Activated CD4-positive, alpha-beta T cell treated with anti-CD3 and anti-CD28 coated beads, Interleukin-2, Interleukin-6, amounts not matched to agents 100 ng/mL and 50 ng/mL, durations not matched to agents 16 hours and 8 hours (primary cell): ENCODE results near the gene NFATC1.
"Not testable (repeated sequence)": the region's sequence is repeated elsewhere in the genome, so short reads cannot be mapped to it uniquely, and the experiment has no call there.

Experiments
- DNase-seq: peaks from one replicate; pipeline ENCODE4 v3.0.0-alpha.2; 2020

The NFATC1 gene

DNA sequence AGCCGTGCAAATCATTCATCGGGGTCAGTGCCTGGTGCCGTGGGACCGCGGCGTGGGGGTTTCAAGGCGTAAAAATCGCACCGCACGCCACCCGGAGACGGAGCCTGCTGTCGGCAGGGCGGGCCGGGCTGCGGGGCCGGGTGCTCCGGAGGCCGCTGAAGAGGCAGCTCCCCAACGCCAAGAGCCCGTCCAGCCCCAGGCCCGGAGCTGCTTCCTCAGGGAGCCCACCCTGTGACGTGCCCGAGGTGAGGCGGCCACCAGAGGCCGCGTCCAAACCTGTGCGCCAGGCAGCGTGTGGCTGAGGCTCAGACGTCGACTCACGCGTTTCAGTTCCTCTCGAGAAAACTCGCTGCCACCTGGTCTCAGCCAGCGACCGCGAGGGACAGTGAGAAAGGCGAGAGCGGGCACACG, 98.1 kb downstream of the NFATC1 start:
- DNase-seq: no peak

DNA sequence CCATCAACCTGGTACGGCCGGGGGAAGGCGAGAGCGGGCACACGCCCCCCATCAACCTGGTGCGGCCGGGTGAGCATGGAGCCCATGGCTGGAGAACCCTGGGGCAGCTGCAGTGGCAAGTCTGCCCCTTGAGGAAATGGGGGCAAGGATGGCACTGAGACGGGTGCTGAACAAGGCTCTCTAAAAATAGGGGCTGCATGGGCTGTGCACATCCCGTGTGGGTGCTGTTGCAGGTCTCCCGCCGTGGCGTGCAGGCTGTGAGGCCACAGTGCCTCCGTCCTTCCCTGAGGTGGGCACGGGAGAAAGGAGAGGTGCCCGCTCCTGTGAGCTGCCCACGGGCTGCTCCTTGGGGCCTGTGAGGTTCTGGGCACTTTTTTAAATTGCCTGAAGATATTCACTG, 99.2 kb downstream of the NFATC1 start:
- DNase-seq: no peak

DNA sequence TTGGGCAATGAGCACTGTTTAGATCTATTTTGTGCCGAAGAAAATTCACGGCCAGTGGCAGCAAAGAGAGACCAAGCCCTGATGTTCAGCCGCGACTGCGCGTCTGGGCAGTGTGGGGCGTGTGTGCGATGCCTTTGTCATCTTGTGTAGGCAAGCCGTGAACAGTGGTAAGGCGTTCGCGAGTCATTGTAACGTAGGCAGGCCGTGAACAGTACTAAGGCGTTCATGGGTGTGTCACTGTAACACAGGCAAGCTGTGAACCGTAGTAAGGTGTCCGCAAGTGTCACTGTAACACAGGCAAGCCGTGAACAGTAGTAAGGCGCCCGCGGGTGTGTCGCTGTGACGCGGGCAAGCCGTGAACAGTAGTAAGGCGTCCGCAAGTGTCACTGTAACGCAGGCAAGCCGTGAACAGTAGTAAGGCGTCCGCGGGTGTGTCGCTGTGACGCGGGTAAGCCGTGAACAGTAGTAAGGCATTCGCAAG, 99.9 kb downstream of the NFATC1 start:
- DNase-seq: no peak

DNA sequence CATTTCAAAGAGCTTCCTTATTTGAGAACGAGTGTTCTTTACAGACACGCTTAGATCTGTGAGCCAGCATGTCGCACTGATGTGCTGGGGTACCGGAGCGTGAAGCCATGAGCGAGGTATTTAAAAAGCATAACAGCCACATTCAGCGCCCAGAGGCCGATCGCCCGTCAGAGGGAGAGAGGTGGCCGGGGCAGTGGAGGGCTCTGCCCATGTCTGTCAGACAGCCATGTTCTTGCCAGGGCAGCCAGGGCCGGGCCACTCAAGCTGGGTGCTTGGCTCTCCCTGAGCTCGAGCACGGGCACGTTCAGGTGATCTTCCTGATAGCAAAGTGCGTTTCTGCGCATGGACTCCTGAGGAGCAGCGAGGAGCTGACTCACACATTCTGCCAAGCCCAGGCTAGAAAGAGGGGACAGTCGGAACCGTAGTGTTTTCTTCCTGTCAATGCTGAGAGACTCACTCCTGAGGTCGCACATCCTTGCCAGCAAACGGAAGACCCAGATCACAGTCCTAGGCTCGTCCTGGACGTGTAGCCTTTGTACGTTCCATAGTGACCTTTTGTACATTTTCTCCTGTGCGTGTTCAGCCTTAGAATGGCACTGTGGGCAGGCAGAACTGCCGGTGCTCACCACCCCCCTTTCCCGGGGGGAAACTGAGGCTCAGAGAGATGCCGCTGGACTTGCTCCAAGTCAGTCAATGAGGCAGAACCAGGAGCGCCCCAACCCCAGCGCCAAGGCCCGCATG, 100.7 kb downstream of the NFATC1 start:
- no peak for DNase-seq

DNA sequence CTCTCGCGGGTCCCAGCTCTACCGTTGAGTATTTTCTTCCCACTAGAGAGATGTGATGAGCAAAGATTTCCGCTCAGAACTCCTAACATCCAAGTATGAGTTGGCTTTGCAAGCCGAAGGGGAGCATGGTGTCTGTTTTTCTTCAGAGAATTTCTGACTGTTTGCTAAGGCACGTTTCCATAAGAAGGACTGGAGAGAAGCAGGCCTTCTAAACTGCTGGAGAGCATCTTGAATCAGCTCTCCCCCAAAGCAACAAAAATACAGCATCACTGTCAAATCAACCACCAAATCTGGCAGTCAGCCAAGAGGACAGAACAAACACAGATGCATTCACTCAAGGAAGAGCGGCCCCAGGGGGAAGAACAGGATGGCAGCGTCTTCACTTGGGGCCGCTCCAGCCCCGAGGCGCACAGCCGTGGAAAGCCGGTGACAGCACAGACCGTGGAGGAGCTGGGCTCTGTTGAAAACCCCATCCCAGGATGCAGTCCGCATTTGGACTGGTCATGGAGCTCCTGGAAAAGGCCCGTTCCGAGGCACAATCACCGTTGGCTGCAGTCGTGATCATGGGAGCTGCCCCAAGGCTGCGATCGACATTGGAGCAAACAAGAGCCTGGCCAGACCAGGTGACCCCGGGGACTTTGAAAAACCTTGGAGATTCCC, 101.4 kb downstream of the NFATC1 start:
- DNase-seq: no peak

DNA sequence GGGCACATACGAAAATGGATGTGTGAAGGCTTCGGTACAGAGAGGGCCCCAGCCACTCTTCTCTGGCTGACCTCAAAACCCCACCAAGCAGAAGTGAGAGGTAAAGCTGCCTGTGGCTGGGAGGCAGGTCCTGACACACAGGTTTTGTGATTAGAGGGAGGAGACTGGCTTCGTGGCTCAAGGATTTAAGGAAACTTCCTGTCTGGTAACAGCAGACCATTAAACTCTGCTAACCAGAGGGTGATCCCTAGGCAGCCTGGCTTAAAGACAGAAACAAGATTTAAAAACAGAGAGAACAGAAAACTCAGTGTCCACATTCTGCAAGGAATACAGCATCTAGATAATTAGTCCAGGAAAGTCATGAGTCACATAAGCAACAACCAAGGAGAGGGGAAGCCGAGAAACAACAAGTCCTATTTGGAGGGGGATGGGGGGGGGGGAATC, 101.9 kb downstream of the NFATC1 start:
- no peak for DNase-seq

DNA sequence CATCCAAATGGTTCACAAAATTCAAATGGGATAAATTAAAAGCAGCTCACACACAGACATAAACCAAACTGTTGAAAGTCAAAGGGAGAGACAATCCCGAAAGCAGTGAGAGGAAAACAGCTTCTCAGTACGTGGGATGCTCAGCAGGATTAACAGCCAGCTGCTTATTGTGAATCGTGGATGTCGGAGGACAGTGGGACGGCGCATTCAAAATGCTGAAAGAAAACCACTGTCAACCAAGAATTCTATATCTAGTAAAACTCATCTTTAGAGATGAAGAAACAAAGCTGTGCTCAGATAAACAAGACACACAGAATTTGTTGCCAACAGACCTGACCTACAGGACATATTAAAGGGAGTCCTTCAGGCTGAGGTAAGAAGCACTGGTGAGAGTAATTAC, 102.9 kb downstream of the NFATC1 start:
- no peak for DNase-seq

DNA sequence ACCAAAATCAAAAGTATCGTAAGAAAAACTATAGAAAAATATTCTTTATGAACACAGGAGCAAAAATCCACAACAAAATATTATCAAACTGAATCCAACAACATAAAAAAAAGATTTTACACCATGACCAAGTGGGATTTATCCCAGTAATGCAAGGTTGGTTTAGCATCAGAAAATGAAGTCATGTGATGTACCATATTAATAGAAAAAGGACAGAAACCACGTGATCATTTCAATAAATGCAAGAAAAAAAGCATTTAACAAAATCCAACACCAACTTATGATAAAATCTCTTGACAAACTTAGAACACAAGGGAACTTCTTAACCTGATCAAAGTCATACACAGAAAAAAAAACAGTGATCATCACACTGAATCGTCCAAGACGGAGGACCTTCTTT, 105.3 kb downstream of the NFATC1 start:
- no peak for DNase-seq

DNA sequence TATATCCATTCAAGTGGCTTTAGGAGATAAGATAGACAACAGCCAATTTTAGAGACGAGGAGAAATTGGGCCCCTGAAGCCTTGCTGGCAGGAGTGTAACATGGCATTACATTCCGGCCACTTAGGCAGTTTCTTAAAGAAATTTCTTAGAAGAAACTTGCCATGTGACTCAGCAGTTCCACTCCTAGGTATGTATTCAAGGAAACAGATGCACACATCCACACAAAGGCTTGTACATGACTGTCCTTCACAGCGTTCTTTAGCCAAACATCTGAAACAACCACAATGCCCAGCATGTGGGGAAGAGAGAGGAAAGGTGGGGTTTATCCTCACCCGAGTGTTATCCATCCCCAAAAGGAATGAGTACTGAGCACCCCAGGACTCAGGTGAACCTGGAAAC, 107.1 kb downstream of the NFATC1 start:
- no peak for DNase-seq

DNA sequence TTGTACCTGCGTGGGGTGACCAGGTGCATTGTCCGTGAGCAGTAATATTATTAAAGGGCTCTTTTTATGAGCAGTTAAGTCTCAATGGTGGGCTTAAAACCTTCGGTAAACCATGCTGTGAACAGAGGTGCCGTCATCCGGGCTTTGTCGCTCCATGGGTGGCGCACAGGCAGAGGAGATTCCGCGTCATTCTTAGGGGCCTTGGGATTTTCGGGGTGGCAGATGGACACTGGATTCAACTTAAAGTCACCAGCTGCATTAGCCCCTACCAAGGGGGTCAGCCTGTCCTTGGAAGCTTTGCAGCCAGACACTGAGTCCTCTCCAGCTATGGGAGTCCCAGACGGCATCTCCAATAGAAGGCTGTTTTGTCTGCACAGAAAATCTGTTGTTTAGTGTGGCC, 107.7 kb downstream of the NFATC1 start:
- no peak for DNase-seq

DNA sequence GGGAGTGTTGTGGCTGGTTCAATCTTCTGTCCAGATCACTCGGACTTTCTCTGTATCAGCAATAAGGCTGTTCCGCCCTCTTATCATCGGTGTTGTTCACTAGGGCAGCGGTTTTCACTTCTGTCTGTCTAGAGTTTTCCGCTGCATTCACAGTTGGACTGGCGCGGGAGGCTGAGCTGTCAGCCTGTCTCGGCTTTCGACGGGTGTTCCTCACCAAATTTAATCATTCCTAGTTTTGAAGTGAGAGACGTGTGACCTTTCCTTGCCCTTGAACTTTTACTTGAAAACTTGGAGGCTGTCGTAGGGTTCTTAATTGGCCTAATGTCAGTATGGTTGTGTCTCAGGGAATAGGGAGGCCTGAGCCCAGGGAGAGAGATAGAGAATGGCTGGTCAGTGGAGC, 108.3 kb downstream of the NFATC1 start:
- no peak for DNase-seq

DNA sequence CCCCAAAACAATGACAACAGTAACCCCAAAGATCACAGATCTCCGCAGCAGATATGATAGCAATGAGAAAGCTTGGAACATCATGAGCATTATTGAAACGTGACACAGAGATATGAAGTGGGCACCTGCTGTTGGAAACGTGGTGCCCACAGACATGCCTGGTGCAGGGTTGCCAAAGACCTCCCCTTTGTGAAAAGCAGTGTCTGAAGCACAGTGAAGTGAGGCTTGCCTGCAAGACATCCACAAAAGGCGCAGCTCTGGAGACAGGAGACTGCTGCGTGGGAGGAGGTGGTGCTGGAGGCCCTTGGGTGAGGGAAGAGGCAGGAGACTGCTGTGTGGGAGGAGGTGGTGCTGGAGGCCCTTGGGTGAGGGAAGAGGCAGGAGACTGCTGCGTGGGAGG, 108.8 kb downstream of the NFATC1 start:
- not testable (repeated sequence) for DNase-seq

DNA sequence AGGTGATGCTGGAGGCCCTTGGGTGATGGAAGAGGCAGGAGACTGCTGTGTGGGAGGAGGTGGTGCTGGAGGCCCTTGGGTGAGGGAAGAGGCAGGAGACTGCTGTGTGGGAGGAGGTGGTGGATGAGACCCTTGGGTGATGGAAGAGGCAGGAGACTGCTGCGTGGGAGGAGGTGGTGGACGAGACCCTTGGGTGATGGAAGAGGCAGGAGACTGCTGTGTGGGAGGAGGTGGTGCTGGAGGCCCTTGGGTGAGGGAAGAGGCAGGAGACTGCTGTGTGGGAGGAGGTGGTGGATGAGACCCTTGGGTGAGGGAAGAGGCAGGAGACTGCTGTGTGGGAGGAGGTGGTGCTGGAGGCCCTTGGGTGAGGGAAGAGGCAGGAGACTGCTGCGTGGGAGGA, 109.7 kb downstream of the NFATC1 start:
- DNase-seq: not testable (repeated sequence)

DNA sequence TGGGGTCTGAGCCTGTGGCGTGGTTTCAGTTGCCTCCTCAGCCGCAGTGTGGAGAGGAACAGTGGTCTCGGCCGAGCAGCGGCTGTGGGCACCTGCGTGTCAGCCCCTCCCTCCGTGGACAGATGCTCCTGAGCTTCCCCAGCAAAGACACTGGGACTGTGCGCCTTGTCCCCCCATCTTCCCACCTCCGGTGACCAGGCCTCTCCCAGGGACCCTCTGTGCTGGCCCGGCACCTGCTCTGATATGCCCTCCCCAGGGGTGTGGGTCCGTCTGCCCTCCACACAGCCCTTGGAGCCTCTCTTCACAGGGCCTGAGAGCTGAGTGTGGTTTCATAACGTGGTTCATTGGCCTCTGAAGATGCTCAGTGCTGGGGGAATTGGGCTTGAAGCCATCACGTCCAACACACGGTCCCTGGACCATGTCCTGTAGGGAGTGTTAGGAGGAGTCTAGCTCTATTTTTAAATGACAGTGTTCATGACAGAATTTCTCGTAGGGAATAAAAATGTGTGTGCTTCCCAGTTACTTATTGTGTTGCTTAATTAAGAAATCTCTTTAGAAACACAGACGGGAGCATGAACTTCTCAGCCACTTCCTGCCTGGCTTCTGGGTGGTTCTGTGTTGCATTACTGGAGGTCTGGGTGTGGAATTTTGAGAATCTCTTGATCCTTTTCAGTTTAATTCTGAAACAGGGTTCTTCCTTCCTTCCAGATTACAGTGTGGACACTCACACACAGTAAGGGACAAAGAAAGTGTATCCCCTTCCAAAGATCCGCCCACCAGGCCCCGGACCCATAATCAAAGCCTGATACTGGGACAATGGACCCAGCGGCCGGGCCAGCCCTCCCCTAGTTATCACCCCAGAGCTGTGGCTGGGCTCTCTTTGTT, 110.7 kb downstream of the NFATC1 start:
- DNase-seq: no peak

DNA sequence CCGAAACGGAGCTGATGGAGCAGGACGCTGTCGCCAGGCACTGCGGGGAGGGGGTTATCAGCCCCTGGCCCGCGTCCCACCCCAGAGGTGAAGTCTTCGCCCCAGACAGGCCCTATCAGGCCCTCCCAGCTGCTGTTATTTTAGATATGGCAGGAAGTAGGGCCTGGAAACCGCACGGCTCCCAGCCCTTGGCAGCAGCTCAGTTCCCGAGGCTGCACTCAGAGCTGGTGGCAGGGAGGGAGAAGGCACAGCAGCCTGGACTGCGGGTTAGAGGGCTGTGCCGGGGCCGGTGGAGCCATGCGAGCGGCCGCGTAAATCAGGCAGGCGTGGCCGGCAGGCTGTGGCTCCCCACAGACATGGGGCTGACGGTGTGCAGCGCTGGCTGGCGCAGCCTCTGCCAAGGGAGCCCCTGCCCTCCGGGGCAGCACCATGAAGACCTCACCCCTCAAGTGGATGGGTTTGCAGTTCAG, 111.4 kb downstream of the NFATC1 start:
- DNase-seq: no peak

DNA sequence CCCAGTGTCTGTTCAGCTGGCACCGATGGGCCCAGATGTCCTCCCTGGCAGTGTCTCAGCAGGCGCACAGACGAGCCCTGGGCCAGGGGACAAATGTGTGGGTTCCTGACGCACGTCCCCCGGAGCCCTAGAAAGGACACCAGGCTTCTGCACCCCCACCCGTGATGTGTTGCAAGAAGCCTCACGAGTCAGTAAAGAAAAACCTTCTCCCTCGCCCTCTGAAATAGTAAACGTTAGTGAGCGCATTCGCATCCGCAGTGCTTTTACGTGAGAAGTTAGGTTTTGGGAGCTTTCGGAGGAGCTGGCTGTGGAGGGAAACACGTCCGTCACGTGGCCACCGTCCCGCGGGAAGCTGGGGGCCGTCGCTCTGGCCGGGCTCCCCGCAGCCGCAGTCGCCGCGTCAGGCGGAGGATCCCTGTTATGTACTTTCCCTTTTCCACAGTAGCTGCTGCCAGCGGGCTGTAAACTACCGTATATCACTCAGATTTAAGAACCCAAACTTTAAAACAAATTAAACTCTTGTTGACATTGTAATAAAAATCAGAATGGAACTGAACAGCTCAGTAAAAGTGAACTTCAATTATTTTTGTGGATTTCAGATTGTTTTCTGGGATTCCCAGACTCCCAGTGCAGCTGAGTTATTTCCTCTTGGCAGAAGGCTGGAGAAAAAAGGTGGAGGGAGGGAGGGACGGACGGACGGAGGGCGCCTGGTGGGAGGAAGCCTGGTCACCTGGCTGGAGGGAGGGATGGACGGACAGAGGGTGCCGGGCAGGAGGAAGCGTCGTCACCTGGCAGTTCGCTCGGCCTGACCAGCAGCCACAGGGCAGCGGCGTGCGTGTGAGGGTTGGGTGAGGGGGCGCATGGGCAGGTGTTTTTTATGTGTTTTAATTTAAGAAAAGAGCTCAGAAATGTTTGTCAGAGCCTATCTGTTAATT, 112.1 kb downstream of the NFATC1 start:
- DNase-seq: no peak

DNA sequence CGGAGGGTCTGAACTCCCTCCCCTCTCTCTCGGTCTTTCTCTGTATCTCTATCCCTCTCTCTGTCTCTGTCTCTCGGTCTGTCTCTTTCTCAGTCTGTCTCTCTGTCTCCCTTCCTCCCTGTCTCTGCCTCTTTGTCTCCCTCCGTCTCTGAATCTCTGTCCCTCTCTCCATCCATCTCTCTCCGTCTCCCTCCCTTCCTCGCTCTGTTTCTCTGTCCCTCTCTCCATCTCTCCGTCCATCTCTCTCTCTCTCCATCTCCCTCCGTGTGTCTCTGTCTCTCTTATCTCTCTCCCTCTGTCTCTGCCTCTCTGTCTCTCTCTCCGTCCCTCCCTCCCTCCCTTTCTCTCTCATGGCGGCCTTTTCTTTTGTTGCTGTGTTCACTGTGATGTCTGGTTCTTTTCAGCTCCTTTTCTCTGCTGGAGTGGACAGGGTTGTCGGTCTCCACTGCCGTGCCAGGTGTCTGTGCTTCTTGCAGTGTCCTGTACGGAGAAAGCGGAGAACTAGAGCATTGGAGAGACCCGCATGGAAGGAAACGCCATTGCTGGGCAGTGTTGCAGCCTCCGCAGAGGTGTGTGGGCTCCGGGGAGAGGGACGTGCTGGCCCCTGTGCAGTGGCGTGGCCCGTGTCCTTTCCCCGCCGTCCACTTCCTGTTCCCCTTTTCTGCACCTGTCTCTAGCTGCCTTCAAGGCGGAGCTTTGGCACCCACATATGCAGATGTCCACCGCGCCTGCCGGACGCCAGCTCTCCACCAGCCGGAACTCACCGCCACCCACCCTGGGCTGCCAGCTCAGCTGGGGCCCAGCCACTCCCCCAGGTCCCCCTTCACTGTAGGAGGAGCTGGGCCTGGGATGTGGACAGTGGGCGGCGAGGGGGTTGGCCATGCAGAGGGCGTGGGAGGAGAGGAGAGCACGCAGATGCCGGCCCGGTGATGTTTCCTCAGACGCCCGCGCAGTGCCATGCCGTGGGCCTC, 113.1 kb downstream of the NFATC1 start:
- no peak for DNase-seq

DNA sequence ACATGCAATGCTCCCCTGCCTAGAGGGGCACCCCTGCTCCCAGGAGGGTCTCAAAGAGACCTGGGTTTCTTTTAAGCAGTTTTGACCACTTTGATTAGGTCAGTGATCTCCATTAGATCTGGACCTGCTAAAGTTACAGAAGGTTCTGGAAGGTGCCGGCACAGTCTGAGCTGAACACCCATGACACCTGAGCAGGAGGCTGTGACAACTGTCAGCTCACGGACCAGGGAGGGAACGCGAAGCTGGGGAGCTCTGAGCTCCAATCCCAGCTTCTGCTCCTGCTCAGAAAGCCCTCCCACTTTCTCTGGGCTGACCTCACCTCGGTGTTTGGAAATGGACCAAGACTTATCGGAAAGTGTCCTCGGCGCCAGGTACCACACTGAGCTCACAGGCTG, 113.8 kb downstream of the NFATC1 start:
- no peak for DNase-seq

DNA sequence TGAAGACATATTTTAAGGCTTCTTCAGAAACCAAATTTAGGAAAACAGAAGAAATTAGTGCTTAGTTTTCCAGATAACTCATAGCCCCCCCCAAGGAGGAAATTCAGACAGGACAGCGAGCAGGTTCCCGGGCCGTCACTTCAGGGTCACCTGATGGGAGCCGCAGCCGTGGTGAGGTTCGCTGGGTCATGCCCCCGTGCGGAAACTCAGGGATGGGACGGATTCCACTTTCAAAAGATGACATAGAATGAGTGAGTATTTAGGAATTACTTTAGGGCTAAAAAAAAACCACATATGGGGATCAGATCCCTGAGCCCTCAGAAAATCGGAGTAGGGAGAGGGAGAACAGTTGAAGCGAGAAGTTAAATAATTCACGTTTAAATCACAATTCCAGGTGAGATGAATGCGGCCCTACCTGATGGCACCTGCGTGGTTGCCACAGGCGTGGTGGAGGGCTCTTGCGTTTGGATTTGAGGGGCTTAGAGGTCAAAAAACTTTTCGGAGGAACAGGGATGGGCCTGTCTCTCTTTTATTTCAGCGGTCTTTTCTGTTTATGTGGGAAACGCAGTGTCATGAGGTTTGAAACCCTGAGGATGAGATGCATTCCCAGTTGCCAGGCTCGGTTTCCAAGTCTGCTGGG, 114.4 kb downstream of the NFATC1 start:
- DNase-seq: no peak

DNA sequence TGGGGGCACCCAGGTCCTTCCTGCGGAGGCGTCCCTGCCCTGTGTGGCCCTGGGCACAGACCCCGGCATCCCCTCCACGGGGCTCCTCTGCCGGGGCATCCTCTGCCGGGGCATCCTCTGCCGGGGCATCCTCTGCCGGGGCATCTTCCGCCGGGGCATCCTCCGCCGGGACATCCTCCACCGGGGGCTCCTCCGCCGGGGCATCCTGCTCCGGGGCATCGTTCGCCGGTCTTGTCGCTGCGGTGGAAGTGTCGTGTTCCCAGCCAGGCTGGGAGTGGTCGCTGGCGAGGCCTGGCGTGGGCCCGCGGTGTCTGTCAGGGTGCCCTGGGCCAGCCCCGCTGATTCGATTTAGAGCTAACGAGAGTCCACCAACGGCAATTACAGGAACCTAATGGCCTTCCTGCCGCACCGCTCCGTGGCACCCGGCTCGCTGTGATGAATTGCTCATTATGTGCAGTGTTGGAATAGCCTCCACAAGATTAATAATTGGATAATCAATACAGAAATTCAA, 115.1 kb downstream of the NFATC1 start:
- no peak for DNase-seq
